Panc1 (cell line): ENCODE measurements around the gene RRP1. TPM values are rescaled to one million over a fixed set of nuclear protein-coding genes. Genes with fewer than 3 reads are reported as not detected.
"Not testable (repeated sequence)": the region's sequence is repeated elsewhere in the genome, so short reads cannot be mapped to it uniquely, and the experiment has no call there.

ENCODE experiments used
- ATAC-seq: fragments of 200-7000 bp; cut with Tn5 transposase; 2 replicates; pipeline ENCODE4 v1.9.1; 2020; ENCODE audit warnings: mild to moderate bottlenecking, moderate library complexity
- BruUV-seq: library from RNA; stranded (reverse); fragments of 400-500 nt; replicated peaks from 2 replicates; lab custom pipeline; 2021; lab: Mats Ljungman, UMichigan
- CTCF ChIA-PET: fragments of 300-600 bp; sonication (Branson Sonifier 250); formaldehyde crosslinking; loops from one replicate; lab custom pipeline; 2022; ENCODE audit warnings: antibody characterized with exemption; lab: Charles Lee
- POLR2A ChIA-PET: fragments of 300-600 bp; sonication (Branson Sonifier 250); formaldehyde crosslinking; loops from one replicate; lab custom pipeline; 2022; ENCODE audit warnings: antibody characterized with exemption; lab: Charles Lee
- DNase-seq: peaks from one replicate; pipeline ENCODE4 v3.0.0-alpha.2; 2010; ENCODE audit warnings: low read depth, low spot score
- H3K27ac ChIP-seq: 2 replicates; pipeline ENCODE4 v1.5.1; 2011; ENCODE audit warnings: mild to moderate bottlenecking, low read length, inconsistent platforms
- H3K27me3 ChIP-seq: fragments of 200-500 bp; sonication (Bioruptor generic); 2 replicates; pipeline ENCODE4 v1.6.0; 2014; ENCODE audit warnings: low read length, inconsistent platforms; ENCODE audit not compliant: control insufficient read depth, insufficient read depth
- H3K36me3 ChIP-seq: fragments of 200-500 bp; sonication (Bioruptor generic); 2 replicates; pipeline ENCODE4 v1.5.1; 2014; ENCODE audit warnings: inconsistent platforms, mild to moderate bottlenecking, low read length, moderate library complexity; ENCODE audit not compliant: control insufficient read depth, insufficient read depth
- H3K4me1 ChIP-seq: 2 replicates; pipeline ENCODE4 v1.5.1; 2011; ENCODE audit warnings: inconsistent platforms, mild to moderate bottlenecking, low read length, moderate library complexity; ENCODE audit not compliant: control insufficient read depth, insufficient read depth
- H3K4me3 ChIP-seq, 2 experiments: 2 replicates each; pipeline ENCODE4 v1.5.1; 2011 to 2012; ENCODE audit warnings: low read depth in 2 of 2, low read length in 2 of 2, mild to moderate bottlenecking in 2 of 2, inconsistent platforms in 1 of 2, moderate library complexity in 1 of 2
- H3K9me3 ChIP-seq: fragments of 200-500 bp; sonication (Bioruptor generic); 2 replicates; pipeline ENCODE4 v1.5.1; 2014; ENCODE audit warnings: low read depth, mild to moderate bottlenecking, inconsistent platforms, low read length, moderate library complexity; ENCODE audit not compliant: control insufficient read depth, insufficient read depth
- CTCF ChIP-seq: fragments of 450-650 bp; IDR thresholded peaks from 2 replicates; pipeline ENCODE4 v1.5.1; 2017; ENCODE audit warnings: mild to moderate bottlenecking
- POLR2AphosphoS5 ChIP-seq: IDR thresholded peaks from 2 replicates; pipeline ENCODE4 v1.6.1; 2012; ENCODE audit warnings: mild to moderate bottlenecking, low read depth, low read length, moderate library complexity
- REST ChIP-seq, 2 experiments: IDR thresholded peaks; 2 replicates each; pipeline ENCODE4 v1.6.1; 2011 to 2012; ENCODE audit warnings: low read depth in 2 of 2, control low read depth in 1 of 2, low read length in 1 of 2, mild to moderate bottlenecking in 1 of 2, moderate library complexity in 1 of 2; ENCODE audit not compliant: insufficient read depth in 1 of 2
- SIN3A ChIP-seq: IDR thresholded peaks from 2 replicates; pipeline ENCODE4 v1.6.1; 2012; ENCODE audit warnings: low read depth, mild to moderate bottlenecking, low read length, moderate library complexity, borderline replicate concordance; ENCODE audit not compliant: insufficient read depth
- TCF7L2 ChIP-seq: IDR thresholded peaks from 2 replicates; pipeline ENCODE4 v1.6.1; 2011; ENCODE audit warnings: mild to moderate bottlenecking, low read depth, low read length, inconsistent platforms
- in situ Hi-C: cut with HindIII; loops from 2 replicates; pipeline ENCODE4 v1.10.0; 2016; ENCODE audit warnings: low sequenced_read_pairs, low pct_unique_long_range_greater_than_20kb
- intact Hi-C: fragments of 100-400 bp; cut with micrococcal nuclease; formaldehyde crosslinking; loops from one replicate; pipeline ENCODE4 v1.10.0; 2022; ENCODE audit not compliant: unreplicated experiment
- total RNA-seq: library from RNA; stranded (reverse); gene quantifications from one replicate; pipeline ENCODE4 v1.2.1, GENCODE V29; 2021; ENCODE audit not compliant: unreplicated experiment

RRP1 gene
- total RNA-seq, 1 experiment from 2014 or later = 41.8 TPM

GRCh38 chr21:43819511-43820405, 30.4 kb downstream of the RRP1 start:
- BruUV-seq = no TSS peak
- H3K4me3 ChIP-seq = no peak overlapping the region

GRCh38 chr21:43820466-43820865, 31.1 kb downstream of the RRP1 start:
- intact Hi-C loops (no loop called here), in situ Hi-C loops (no loop called here)
- Histone ChIP-seq H3K27ac (no peak overlapping the region), H3K4me3 (no peak overlapping the region), H3K27me3 (no peaks in the 10 kb centered on the region), H3K36me3 (no peaks in the 10 kb centered on the region), H3K4me1 (no peaks in the 10 kb centered on the region), H3K9me3 (no peaks in the 10 kb centered on the region)
- DNase-seq (no peak), ATAC-seq (no peak)
- ChIA-PET POLR2A (no interaction called here), CTCF (no interaction called here)
- no TSS peak for BruUV-seq
- no peak for TF ChIP-seq CTCF
- no peak for TF ChIP-seq SIN3A
- no peak for TF ChIP-seq REST (IDR thresholded peaks at IDR 0.05; ENCODE audit: insufficient read depth in 1 of 2, low read depth in 2 of 2, low read length in 1 of 2)
- no peak for TF ChIP-seq TCF7L2
- TF ChIP-seq POLR2AphosphoS5 = no peak

More at GRCh38 chr21:43819511-43820405, 30.4 kb downstream of the RRP1 start:
- Histone ChIP-seq H3K4me1 (no peaks in the 10 kb centered on the region), H3K27ac (no peak overlapping the region), H3K36me3 (no peaks in the 10 kb centered on the region), H3K27me3 (no peaks in the 10 kb centered on the region), H3K9me3 (no peaks in the 10 kb centered on the region)
- intact Hi-C loops = no loop called here
- in situ Hi-C loops = no loop called here
- CTCF ChIA-PET = no interaction called here
- TF ChIP-seq CTCF (no peak), REST (IDR thresholded peaks at IDR 0.05; ENCODE audit: insufficient read depth in 1 of 2, low read depth in 2 of 2, low read length in 1 of 2) (no peak), SIN3A (no peak), TCF7L2 (no peak), POLR2AphosphoS5 (no peak)
- no peak for ATAC-seq
- no peak for DNase-seq
- POLR2A ChIA-PET = no interaction called here

GRCh38 chr21:43822166-43822565, 32.8 kb downstream of the RRP1 start:
- in situ Hi-C loops, H3K27ac ChIP-seq, ATAC-seq, CTCF ChIA-PET, intact Hi-C loops, H3K9me3 ChIP-seq, H3K4me1 ChIP-seq, H3K27me3 ChIP-seq, BruUV-seq, POLR2A ChIA-PET, H3K36me3 ChIP-seq, H3K4me3 ChIP-seq, DNase-seq: not testable (repeated sequence)
